Skeletal muscle tissue (tissue), 4 donors: Measurements from ENCODE around the gene LASP1. TPM values are rescaled to one million over a fixed set of nuclear protein-coding genes. Genes with fewer than 3 reads are reported as not detected.
"Not testable (repeated sequence)": the region's sequence is repeated elsewhere in the genome, so short reads cannot be mapped to it uniquely, and the experiment has no call there.

Experiments used
- H3K27ac ChIP-seq: one replicate; pipeline ENCODE4 v1.7.0; 2013; ENCODE audit warnings: mild to moderate bottlenecking, low read depth, low read length, inconsistent platforms
- H3K27me3 ChIP-seq, 3 donors: one replicate each; pipeline ENCODE4 v1.7.0; 2013; ENCODE audit warnings: low read length in 3 of 3; ENCODE audit not compliant: control insufficient read depth in 3 of 3, insufficient read depth in 3 of 3
- H3K36me3 ChIP-seq, 3 donors: one replicate each; pipeline ENCODE4 v1.7.0; 2013; ENCODE audit warnings: low read length in 3 of 3; ENCODE audit not compliant: control insufficient read depth in 3 of 3, insufficient read depth in 3 of 3
- H3K4me1 ChIP-seq, 3 donors: one replicate each; pipeline ENCODE4 v1.7.0; 2013; ENCODE audit warnings: low read length in 3 of 3, mild to moderate bottlenecking in 3 of 3; ENCODE audit not compliant: control insufficient read depth in 3 of 3, insufficient read depth in 3 of 3
- H3K4me3 ChIP-seq, 3 donors: one replicate each; pipeline ENCODE4 v1.7.0; 2013; ENCODE audit warnings: low read length in 3 of 3
- H3K9ac ChIP-seq, 3 donors: one replicate each; pipeline ENCODE4 v1.7.0; 2013; ENCODE audit warnings: low read length in 3 of 3, mild to moderate bottlenecking in 3 of 3, moderate library complexity in 2 of 3, low read depth in 1 of 3
- H3K9me3 ChIP-seq, 3 donors: one replicate each; pipeline ENCODE4 v1.7.0; 2013; ENCODE audit warnings: low read length in 3 of 3; ENCODE audit not compliant: control insufficient read depth in 3 of 3
- total RNA-seq: library from RNA; depleted of rRNA; stranded (reverse); fragments of >200 nt; gene quantifications from one replicate; pipeline ENCODE4 v1.2.3, GENCODE V29; 2014
- donor health status: Osteomylitis.

LASP1 gene
- total RNA-seq, 1 donor from 2014 or later = 37.1 TPM

DNA sequence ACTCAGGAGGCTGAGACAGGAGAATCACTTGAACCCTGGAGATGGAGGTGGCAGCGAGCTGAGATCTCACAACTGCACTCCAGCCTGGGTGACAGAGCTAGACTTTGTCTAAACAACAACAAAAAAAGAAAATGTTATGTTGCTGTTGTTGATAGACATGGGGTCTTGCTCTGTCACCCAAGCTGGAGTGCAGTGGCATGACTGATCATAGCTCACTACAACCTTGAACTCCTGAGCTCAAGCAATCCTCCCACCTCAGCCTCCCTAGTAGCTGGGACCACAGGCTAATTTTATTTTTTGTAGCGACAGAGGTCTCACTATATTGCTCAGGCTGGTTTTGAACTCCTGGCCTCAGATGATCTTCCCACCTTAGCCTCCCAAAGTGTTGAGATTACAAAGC lies 77.3 kb downstream of the LASP1 start:
- no peak overlapping the region for H3K27ac ChIP-seq
- H3K9me3 ChIP-seq = no peaks in the 10 kb centered on the region
- H3K4me1 ChIP-seq = no peaks in the 10 kb centered on the region
- H3K4me3 ChIP-seq = no peak overlapping the region
- H3K27me3 ChIP-seq = no peaks in the 10 kb centered on the region
- no peak overlapping the region for H3K9ac ChIP-seq
- H3K36me3 ChIP-seq = no peaks in the 10 kb centered on the region

DNA sequence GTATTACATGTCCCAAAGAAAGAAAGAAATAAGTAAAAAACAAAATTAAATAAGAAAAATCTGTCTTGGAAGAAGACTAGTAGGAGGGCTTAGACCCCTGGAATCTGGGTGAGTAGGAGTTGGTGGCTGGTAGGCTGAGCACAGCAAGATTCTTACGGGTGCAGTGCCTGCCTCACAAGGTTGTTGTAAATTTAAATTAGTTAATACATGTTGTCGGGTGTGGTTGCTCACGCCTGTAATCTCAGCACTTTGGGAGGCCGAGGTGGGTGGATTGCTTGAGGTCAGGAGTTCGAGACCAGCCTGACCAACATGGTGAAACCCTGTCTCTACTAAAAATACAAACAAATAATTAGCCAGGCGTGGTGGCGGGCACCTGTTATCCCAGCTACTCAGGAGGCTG lies 83.9 kb downstream of the LASP1 start:
- H3K9me3 ChIP-seq, H3K9ac ChIP-seq, H3K4me3 ChIP-seq, H3K36me3 ChIP-seq, H3K4me1 ChIP-seq, H3K27me3 ChIP-seq, H3K27ac ChIP-seq: not testable (repeated sequence)

DNA sequence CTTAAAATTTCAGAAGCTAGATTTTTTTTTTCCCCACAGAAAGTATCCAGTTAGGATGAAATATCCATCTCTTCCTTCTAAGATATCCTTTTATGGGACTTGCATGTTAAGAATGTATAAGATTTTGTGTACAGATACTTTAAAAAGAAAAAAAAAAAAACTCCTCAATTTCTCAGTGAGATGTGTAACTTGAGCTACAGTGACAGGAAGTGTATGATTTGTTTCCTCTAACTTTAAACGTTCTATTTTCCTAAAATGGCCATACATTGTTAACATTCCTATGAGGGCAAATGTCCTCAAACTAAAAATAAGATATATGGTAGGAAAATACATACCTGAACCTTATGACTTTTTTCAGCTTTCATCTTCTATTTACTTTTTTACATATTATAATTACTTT lies 88.5 kb downstream of the LASP1 start:
- Histone ChIP-seq H3K9me3 (no peaks in the 10 kb centered on the region), H3K27me3 (no peaks in the 10 kb centered on the region), H3K4me3 (no peak overlapping the region), H3K9ac (no peak overlapping the region), H3K36me3 (no peaks in the 10 kb centered on the region), H3K27ac (no peak overlapping the region), H3K4me1 (no peaks in the 10 kb centered on the region)

DNA sequence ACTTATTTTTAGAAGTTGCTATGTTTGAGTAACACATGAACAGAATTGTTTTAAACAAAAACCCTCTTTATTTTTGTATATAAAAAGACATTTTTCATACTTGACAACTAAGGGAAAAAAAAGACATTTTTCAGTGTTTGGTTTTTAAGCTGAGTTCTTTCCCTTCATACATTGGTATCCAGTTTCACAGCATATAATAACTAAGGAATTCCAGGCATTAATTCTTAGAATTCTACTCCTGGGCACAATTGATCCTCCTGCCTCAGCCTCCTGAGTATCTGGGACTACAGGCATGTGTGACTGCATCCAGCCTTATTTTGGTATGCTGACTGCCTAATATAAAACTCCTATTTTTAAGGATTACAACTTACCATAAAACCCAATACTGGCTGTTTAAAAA lies 88.9 kb downstream of the LASP1 start:
- no peaks in the 10 kb centered on the region for H3K9me3 ChIP-seq
- H3K4me3 ChIP-seq = no peak overlapping the region
- H3K27me3 ChIP-seq = no peaks in the 10 kb centered on the region
- no peak overlapping the region for H3K9ac ChIP-seq
- H3K27ac ChIP-seq = no peak overlapping the region
- H3K4me1 ChIP-seq = no peaks in the 10 kb centered on the region
- no peaks in the 10 kb centered on the region for H3K36me3 ChIP-seq

DNA sequence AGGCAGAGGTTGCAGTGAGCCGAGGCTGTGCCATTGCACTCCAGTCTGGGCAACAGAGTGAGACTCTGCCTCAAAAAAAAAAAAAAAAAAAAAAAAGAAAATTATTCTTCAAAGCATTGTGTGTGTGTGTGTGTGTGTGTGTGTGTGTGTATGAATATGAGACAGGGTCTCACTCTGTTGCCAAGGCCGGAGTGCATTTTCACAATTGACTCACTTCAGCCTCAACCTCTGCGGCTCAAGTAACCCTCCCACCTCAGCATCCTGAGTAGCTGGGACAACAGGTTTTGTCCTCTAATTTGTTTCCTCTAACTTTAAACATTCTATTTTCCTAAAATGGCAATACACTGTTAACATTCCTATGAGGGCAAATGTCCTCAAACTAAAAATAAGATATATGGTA lies 89.7 kb downstream of the LASP1 start:
- Histone ChIP-seq H3K9ac (no peak overlapping the region), H3K9me3 (no peaks in the 10 kb centered on the region), H3K4me1 (no peaks in the 10 kb centered on the region), H3K4me3 (no peak overlapping the region), H3K27ac (no peak overlapping the region), H3K36me3 (no peaks in the 10 kb centered on the region), H3K27me3 (no peaks in the 10 kb centered on the region)

DNA sequence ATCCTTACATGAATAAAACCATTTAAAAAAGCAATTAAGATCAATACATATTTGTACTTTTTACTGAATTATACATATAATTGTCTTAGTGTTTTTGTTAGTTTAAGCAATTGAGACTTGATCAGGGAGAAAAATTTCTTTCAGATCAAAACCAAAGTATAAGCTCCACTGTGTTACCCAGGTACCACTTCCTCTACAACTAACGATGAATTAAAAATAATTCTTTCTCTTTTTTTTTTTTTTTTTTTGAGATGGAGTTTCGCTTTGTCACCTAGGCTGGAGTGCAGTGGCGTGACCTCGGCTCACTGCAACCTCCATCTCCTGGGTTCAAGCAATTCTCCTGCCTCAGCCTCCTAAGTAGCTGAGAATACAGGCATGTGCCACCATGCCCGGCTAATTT lies 90.5 kb downstream of the LASP1 start:
- no peak overlapping the region for H3K27ac ChIP-seq
- H3K27me3 ChIP-seq = no peaks in the 10 kb centered on the region
- H3K4me1 ChIP-seq = no peaks in the 10 kb centered on the region
- no peak overlapping the region for H3K4me3 ChIP-seq
- H3K9me3 ChIP-seq = no peaks in the 10 kb centered on the region
- no peak overlapping the region for H3K9ac ChIP-seq
- no peaks in the 10 kb centered on the region for H3K36me3 ChIP-seq

DNA sequence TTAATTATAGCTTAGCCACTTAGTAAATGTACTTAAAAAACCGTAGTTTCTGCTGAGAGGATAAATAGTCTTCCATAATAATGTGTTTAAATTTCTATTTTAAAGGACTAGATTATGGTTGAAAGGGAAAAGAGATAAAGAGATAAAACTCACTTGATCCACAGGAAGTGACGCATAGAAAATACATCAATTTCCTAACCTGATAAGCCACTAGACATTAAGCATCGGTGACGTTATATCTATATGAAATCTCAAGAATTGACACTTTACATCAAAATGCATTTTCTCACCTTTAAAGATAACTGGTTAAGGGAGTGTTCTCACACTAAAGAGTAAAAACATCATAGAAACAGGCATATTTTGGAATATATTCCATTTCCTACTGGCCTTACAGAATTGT lies 91.6 kb downstream of the LASP1 start:
- Histone ChIP-seq H3K27me3 (no peaks in the 10 kb centered on the region), H3K36me3 (no peaks in the 10 kb centered on the region)

DNA sequence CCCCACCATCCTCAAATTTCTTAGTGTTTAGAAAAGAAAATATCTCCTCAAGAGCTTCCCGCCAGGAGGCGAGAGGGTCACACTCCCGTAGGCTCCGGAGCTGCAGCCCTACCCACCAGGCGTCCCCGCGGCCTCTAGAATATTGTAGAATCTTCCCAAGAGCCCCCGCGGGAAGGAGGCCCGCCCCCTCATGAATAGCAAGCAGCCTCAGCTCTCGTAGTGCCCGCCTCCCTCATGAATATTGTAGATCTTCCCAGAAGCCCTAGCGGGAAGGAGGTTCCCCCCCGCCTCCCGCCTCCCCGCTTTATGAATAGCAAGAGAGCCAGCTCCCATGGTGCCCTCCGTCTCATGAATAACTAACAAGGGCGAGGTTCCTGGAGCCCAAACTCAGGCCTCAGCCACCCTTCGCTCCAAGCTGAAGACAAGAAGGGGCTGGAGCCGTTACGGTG lies 97.5 kb downstream of the LASP1 start, which contains the start of gene FBXO47:
Gene FBXO47 (minus strand): TSS at position 114 of the 449 bp plus-strand sequence. CDS start 4,378 bp downstream, outside the sequence.
- H3K9ac ChIP-seq = peak within 1 kb of the TSS; percentile 67 to 83 (median 81)
- peaks cover 0 to 4% (median 3%) of the 10 kb centered on the region in 3 donors for H3K4me1 ChIP-seq
- H3K9me3 ChIP-seq = no peaks in the 10 kb centered on the region
- H3K27ac ChIP-seq = peak within 1 kb of the TSS; percentile 69
- no peaks in the 10 kb centered on the region for H3K36me3 ChIP-seq
- H3K4me3 ChIP-seq = peak within 1 kb of the TSS; percentile 68 to 77 (median 72)
- peaks cover 0 to 4% (median 0%) of the 10 kb centered on the region in 3 donors for H3K27me3 ChIP-seq

More for the DNA sequence above, 91.6 kb downstream of the LASP1 start:
- Histone ChIP-seq H3K9me3 (no peaks in the 10 kb centered on the region), H3K27ac (no peak overlapping the region), H3K9ac (no peak overlapping the region), H3K4me3 (no peak overlapping the region), H3K4me1 (no peaks in the 10 kb centered on the region)

DNA sequence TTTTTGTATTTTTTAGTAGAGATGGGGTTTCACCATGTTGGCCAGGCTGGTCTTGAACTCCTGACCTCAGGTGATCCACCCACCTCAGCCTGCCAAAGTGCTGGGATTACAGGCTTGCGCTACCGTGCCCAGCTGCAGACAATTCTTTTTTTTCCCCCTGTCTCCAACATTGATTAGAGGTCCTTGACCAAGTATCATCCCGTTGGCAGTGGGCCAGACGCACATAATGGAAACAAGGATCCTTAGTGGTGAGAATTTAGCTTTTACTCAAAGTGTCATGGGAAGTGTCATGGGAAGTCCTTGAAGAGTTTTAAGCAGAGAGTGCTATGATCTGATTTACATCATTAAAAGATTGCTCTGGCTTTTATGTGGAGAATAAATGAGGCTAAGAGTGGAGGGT lies 99.4 kb downstream of the LASP1 start:
- H3K4me1 ChIP-seq = peaks cover 0 to 4% (median 3%) of the 10 kb centered on the region in 3 donors
- H3K27ac ChIP-seq = no peak overlapping the region
- no peaks in the 10 kb centered on the region for H3K36me3 ChIP-seq
- H3K4me3 ChIP-seq = no peak overlapping the region
- H3K9ac ChIP-seq = no peak overlapping the region
- H3K27me3 ChIP-seq = peaks cover 0 to 4% (median 0%) of the 10 kb centered on the region in 3 donors
- H3K9me3 ChIP-seq = no peaks in the 10 kb centered on the region

DNA sequence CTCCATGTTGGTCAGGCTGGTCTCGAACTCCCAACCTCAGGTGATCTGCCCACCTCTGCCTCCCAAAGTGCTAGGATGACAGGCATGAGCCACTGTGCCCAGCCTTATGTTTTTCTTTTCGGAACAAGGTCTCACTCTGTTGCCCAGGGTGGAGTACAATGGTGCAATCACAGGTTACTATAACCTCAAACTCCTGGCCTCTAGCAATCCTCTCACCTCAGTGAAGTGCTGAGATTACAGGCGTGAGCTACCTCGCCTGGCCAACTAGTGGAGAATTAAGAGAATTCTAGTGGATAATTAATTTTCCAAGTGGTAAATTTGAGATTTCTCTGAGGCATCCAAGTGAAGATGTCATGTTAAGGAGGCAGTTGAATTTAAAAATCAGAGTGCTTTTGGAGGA lies 100.3 kb downstream of the LASP1 start:
- H3K9me3 ChIP-seq = no peaks in the 10 kb centered on the region
- peaks cover 0 to 4% (median 0%) of the 10 kb centered on the region in 3 donors for H3K27me3 ChIP-seq
- no peak overlapping the region for H3K27ac ChIP-seq
- H3K9ac ChIP-seq = no peak overlapping the region
- no peaks in the 10 kb centered on the region for H3K36me3 ChIP-seq
- H3K4me3 ChIP-seq = no peak overlapping the region
- peaks cover 0 to 4% (median 3%) of the 10 kb centered on the region in 3 donors for H3K4me1 ChIP-seq
